GM12878 (cell line): ENCODE measurements around the gene C15orf61.

ENCODE experiments used
- GABPA ChIP-seq: IDR thresholded peaks from 2 replicates; pipeline ENCODE4 v1.6.1; 2014; ENCODE audit warnings: antibody characterized with exemption, low read depth, mild to moderate bottlenecking, inconsistent platforms
- JUNB ChIP-seq: IDR thresholded peaks from 2 replicates; pipeline ENCODE4 v1.6.1; 2016; ENCODE audit warnings: antibody characterized with exemption, mild to moderate bottlenecking
- NR2F1 ChIP-seq: fragments of 450-650 bp; conservative IDR thresholded peaks from 2 replicates; pipeline ENCODE4 v1.6.1; 2017; ENCODE audit warnings: mild to moderate bottlenecking
- POLR2A ChIP-seq: IDR thresholded peaks from 2 replicates; pipeline ENCODE4 v1.6.1; 2011; ENCODE audit warnings: low read depth, mild to moderate bottlenecking, low read length
- RAD21 ChIP-seq: IDR thresholded peaks from 2 replicates; pipeline ENCODE4 v1.6.1; 2011; ENCODE audit warnings: mild to moderate bottlenecking, low read depth, low read length, moderate library complexity; ENCODE audit not compliant: insufficient read depth
- RCOR1 ChIP-seq: conservative IDR thresholded peaks from 2 replicates; pipeline ENCODE4 v1.6.1; 2012; ENCODE audit warnings: low read depth, low read length, improper control_type of control experiment
- TCF7 ChIP-seq: IDR thresholded peaks from 2 replicates; pipeline ENCODE4 v1.6.1; 2014; ENCODE audit warnings: antibody characterized with exemption, borderline replicate concordance
- ZNF24 ChIP-seq: fragments of 450-650 bp; IDR thresholded peaks from 2 replicates; pipeline ENCODE4 v1.6.1; 2017; ENCODE audit warnings: antibody characterized with exemption, mild to moderate bottlenecking
- TF ChIP-seq, protein P1 (sequence below): IDR thresholded peaks from 2 replicates; pipeline ENCODE4 v1.6.1; 2011; ENCODE audit warnings: low read depth, mild to moderate bottlenecking, low read length, moderate library complexity, borderline replicate concordance; ENCODE audit errors: extremely low read depth
- TF ChIP-seq, protein P2 (sequence below): IDR thresholded peaks from 2 replicates; pipeline ENCODE4 v1.6.1; 2012; ENCODE audit warnings: mild to moderate bottlenecking, low read depth, low read length
- TF ChIP-seq, protein P3 (sequence below), 3 experiments: IDR thresholded peaks in 2 of 3; conservative IDR thresholded peaks in 1 of 3; 2 replicates each; pipeline ENCODE4 v1.5.1; 2011; ENCODE audit warnings: low read depth in 3 of 3, low read length in 3 of 3, mild to moderate bottlenecking in 3 of 3, control low read depth in 2 of 3, moderate library complexity in 2 of 3, inconsistent platforms in 1 of 3, mixed read lengths in 1 of 3; ENCODE audit not compliant: control insufficient read depth in 2 of 3, insufficient read depth in 1 of 3; ENCODE audit errors: extremely low read depth in 1 of 3
- TF ChIP-seq, protein P4 (sequence below): IDR thresholded peaks from 2 replicates; pipeline ENCODE4 v1.6.1; 2012; ENCODE audit warnings: low read length, inconsistent platforms

DNA sequence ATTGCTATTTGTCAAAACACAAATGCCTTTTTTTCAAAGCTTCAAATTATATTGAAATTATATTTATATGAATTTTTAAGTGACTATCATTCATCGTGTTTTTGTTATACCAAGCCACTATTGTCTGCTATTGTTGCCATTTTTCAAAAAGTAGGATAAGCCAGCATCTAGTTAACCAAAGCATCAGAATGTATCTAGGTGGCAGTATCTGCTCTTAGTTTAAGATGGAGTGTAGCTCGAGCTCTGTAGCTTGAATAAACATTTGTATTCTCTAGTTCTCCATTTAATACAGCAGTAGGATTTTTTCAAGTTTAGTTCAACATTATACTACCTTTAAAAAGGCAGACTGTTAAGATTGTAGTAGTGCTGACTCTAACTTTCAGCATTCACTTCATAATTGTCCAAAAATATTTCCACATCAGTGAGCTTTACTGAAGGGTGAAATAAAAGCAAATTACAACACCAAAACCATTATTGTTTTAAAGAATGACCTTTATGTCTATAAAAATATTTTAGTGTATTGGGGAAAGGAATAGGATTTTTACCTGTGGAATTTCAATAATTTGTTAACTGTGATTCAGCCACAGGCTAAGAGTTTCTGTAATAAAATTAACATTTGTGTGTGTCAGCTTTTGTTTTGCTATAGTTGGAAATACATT, 19.6 kb upstream of the C15orf61 start:
- TF ChIP-seq, protein P1, sequence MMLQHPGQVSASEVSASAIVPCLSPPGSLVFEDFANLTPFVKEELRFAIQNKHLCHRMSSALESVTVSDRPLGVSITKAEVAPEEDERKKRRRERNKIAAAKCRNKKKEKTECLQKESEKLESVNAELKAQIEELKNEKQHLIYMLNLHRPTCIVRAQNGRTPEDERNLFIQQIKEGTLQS = no peak
- TF ChIP-seq, protein P2, sequence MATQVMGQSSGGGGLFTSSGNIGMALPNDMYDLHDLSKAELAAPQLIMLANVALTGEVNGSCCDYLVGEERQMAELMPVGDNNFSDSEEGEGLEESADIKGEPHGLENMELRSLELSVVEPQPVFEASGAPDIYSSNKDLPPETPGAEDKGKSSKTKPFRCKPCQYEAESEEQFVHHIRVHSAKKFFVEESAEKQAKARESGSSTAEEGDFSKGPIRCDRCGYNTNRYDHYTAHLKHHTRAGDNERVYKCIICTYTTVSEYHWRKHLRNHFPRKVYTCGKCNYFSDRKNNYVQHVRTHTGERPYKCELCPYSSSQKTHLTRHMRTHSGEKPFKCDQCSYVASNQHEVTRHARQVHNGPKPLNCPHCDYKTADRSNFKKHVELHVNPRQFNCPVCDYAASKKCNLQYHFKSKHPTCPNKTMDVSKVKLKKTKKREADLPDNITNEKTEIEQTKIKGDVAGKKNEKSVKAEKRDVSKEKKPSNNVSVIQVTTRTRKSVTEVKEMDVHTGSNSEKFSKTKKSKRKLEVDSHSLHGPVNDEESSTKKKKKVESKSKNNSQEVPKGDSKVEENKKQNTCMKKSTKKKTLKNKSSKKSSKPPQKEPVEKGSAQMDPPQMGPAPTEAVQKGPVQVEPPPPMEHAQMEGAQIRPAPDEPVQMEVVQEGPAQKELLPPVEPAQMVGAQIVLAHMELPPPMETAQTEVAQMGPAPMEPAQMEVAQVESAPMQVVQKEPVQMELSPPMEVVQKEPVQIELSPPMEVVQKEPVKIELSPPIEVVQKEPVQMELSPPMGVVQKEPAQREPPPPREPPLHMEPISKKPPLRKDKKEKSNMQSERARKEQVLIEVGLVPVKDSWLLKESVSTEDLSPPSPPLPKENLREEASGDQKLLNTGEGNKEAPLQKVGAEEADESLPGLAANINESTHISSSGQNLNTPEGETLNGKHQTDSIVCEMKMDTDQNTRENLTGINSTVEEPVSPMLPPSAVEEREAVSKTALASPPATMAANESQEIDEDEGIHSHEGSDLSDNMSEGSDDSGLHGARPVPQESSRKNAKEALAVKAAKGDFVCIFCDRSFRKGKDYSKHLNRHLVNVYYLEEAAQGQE = no peak
- TF ChIP-seq, protein P3, sequence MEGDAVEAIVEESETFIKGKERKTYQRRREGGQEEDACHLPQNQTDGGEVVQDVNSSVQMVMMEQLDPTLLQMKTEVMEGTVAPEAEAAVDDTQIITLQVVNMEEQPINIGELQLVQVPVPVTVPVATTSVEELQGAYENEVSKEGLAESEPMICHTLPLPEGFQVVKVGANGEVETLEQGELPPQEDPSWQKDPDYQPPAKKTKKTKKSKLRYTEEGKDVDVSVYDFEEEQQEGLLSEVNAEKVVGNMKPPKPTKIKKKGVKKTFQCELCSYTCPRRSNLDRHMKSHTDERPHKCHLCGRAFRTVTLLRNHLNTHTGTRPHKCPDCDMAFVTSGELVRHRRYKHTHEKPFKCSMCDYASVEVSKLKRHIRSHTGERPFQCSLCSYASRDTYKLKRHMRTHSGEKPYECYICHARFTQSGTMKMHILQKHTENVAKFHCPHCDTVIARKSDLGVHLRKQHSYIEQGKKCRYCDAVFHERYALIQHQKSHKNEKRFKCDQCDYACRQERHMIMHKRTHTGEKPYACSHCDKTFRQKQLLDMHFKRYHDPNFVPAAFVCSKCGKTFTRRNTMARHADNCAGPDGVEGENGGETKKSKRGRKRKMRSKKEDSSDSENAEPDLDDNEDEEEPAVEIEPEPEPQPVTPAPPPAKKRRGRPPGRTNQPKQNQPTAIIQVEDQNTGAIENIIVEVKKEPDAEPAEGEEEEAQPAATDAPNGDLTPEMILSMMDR (IDR thresholded peaks at IDR 0.05 in 2 of 3, conservative IDR thresholded peaks at IDR 0.05 in 1 of 3; ENCODE audit: control insufficient read depth in 2 of 3, extremely low read depth in 1 of 3, insufficient read depth in 1 of 3, low read depth in 3 of 3, low read length in 3 of 3) = peak; percentile 23 to 64 (median 41); a peak in 4 of 6 replicates
- TF ChIP-seq, protein P4, sequence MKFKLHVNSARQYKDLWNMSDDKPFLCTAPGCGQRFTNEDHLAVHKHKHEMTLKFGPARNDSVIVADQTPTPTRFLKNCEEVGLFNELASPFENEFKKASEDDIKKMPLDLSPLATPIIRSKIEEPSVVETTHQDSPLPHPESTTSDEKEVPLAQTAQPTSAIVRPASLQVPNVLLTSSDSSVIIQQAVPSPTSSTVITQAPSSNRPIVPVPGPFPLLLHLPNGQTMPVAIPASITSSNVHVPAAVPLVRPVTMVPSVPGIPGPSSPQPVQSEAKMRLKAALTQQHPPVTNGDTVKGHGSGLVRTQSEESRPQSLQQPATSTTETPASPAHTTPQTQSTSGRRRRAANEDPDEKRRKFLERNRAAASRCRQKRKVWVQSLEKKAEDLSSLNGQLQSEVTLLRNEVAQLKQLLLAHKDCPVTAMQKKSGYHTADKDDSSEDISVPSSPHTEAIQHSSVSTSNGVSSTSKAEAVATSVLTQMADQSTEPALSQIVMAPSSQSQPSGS = no peak
- TF ChIP-seq NR2F1 = no peak
- no peak for TF ChIP-seq TCF7
- no peak for TF ChIP-seq JUNB
- TF ChIP-seq RCOR1 = no peak
- no peak for TF ChIP-seq ZNF24
- no peak for TF ChIP-seq POLR2A
- TF ChIP-seq RAD21 = peak; percentile 58
- TF ChIP-seq GABPA = no peak
